ENCODE data around the gene SESN1.

- TF ChIP-seq, protein P1, sequence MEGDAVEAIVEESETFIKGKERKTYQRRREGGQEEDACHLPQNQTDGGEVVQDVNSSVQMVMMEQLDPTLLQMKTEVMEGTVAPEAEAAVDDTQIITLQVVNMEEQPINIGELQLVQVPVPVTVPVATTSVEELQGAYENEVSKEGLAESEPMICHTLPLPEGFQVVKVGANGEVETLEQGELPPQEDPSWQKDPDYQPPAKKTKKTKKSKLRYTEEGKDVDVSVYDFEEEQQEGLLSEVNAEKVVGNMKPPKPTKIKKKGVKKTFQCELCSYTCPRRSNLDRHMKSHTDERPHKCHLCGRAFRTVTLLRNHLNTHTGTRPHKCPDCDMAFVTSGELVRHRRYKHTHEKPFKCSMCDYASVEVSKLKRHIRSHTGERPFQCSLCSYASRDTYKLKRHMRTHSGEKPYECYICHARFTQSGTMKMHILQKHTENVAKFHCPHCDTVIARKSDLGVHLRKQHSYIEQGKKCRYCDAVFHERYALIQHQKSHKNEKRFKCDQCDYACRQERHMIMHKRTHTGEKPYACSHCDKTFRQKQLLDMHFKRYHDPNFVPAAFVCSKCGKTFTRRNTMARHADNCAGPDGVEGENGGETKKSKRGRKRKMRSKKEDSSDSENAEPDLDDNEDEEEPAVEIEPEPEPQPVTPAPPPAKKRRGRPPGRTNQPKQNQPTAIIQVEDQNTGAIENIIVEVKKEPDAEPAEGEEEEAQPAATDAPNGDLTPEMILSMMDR (optimal IDR thresholded peaks at IDR 0.05 in 1 of 3, IDR thresholded peaks at IDR 0.05 in 1 of 3, conservative IDR thresholded peaks at IDR 0.05 in 1 of 3; ENCODE audit: extremely low read depth in 1 of 3, insufficient read depth in 2 of 3, low read length in 3 of 3) = no peak
- TF ChIP-seq EZH2 (IDR thresholded peaks at IDR 0.05; ENCODE audit: low read length) = no peak
These were observed 44.6 kb downstream of the SESN1 start for GRCh38 chr6:109050012-109050411.

Data from keratinocyte (primary cell).